Measurements from ENCODE around the gene APBB1IP. TPM values are rescaled to one million over a fixed set of nuclear protein-coding genes. Genes with fewer than 3 reads are reported as not detected.
"Not testable (repeated sequence)": the region's sequence is repeated elsewhere in the genome, so short reads cannot be mapped to it uniquely, and the experiment has no call there.

The APBB1IP gene
- polyA plus RNA-seq, 2 donors: 0.75 to 0.98 TPM

GRCh38 chr10:26556748-26557640, 118.9 kb downstream of the APBB1IP start:
- no peaks in the 10 kb centered on the region for H3K27me3 ChIP-seq (ENCODE audit: control insufficient read depth in 1 of 2, insufficient read depth in 2 of 2, low read length in 2 of 2)
- no peak overlapping the region for H3K4me3 ChIP-seq (ENCODE audit: low read depth in 1 of 2, low read length in 2 of 2)
- 20 to 21% methylated on average over 9 of the region's 9 CpGs for WGBS, 2 donors
- H3K4me1 ChIP-seq (ENCODE audit: control insufficient read depth in 2 of 2, insufficient read depth in 2 of 2, low read length in 1 of 2): peaks cover 0 to 4% of the 10 kb centered on the region in 2 donors
- no peaks in the 10 kb centered on the region for H3K36me3 ChIP-seq (ENCODE audit: control insufficient read depth in 2 of 2, insufficient read depth in 2 of 2, low read length in 1 of 2)
- H3K27ac ChIP-seq (ENCODE audit: low read depth in 2 of 2, low read length in 1 of 2): no peak overlapping the region
- H3K9me3 ChIP-seq (ENCODE audit: control insufficient read depth in 2 of 2, insufficient read depth in 1 of 2, low read depth in 1 of 2, low read length in 1 of 2): no peaks in the 10 kb centered on the region

GRCh38 chr10:26557641-26558014, 119.5 kb downstream of the APBB1IP start:
- no peak overlapping the region for H3K4me3 ChIP-seq (ENCODE audit: low read depth in 1 of 2, low read length in 2 of 2)
- no peak overlapping the region for H3K27ac ChIP-seq (ENCODE audit: low read depth in 2 of 2, low read length in 1 of 2)
- H3K4me1 ChIP-seq (ENCODE audit: control insufficient read depth in 2 of 2, insufficient read depth in 2 of 2, low read length in 1 of 2): peaks cover 0 to 4% of the 10 kb centered on the region in 2 donors
- 52 to 56% methylated on average over 5 of the region's 5 CpGs for WGBS, 2 donors
- no peaks in the 10 kb centered on the region for H3K9me3 ChIP-seq (ENCODE audit: control insufficient read depth in 2 of 2, insufficient read depth in 1 of 2, low read depth in 1 of 2, low read length in 1 of 2)
- H3K36me3 ChIP-seq (ENCODE audit: control insufficient read depth in 2 of 2, insufficient read depth in 2 of 2, low read length in 1 of 2): no peaks in the 10 kb centered on the region
- no peaks in the 10 kb centered on the region for H3K27me3 ChIP-seq (ENCODE audit: control insufficient read depth in 1 of 2, insufficient read depth in 2 of 2, low read length in 2 of 2)

- Histone ChIP-seq H3K27me3 (ENCODE audit: control insufficient read depth in 1 of 2, insufficient read depth in 2 of 2, low read length in 2 of 2) (peaks cover 0 to 4% of the 10 kb centered on the region in 2 donors), H3K27ac (ENCODE audit: low read depth in 2 of 2, low read length in 1 of 2) (no peak overlapping the region), H3K9me3 (ENCODE audit: control insufficient read depth in 2 of 2, insufficient read depth in 1 of 2, low read depth in 1 of 2, low read length in 1 of 2) (no peaks in the 10 kb centered on the region), H3K4me1 (ENCODE audit: control insufficient read depth in 2 of 2, insufficient read depth in 2 of 2, low read length in 1 of 2) (peaks cover 0 to 3% of the 10 kb centered on the region in 2 donors), H3K36me3 (ENCODE audit: control insufficient read depth in 2 of 2, insufficient read depth in 2 of 2, low read length in 1 of 2) (peaks cover 0 to 3% of the 10 kb centered on the region in 2 donors), H3K4me3 (ENCODE audit: low read depth in 1 of 2, low read length in 2 of 2) (peak overlapping the region in 1 of 2 donors; percentile 41)
- 24 to 29% methylated on average over 39 to 64 of the region's 64 CpGs for WGBS, 2 donors
Observed at GRCh38 chr10:26566525-26567350, 128.6 kb downstream of the APBB1IP start.

- Histone ChIP-seq H3K27me3 (ENCODE audit: control insufficient read depth in 1 of 2, insufficient read depth in 2 of 2, low read length in 2 of 2) (peaks cover 0 to 4% of the 10 kb centered on the region in 2 donors), H3K9me3 (ENCODE audit: control insufficient read depth in 2 of 2, insufficient read depth in 1 of 2, low read depth in 1 of 2, low read length in 1 of 2) (no peaks in the 10 kb centered on the region), H3K27ac (ENCODE audit: low read depth in 2 of 2, low read length in 1 of 2) (no peak overlapping the region), H3K4me3 (ENCODE audit: low read depth in 1 of 2, low read length in 2 of 2) (peak overlapping the region in 1 of 2 donors; percentile 41), H3K4me1 (ENCODE audit: control insufficient read depth in 2 of 2, insufficient read depth in 2 of 2, low read length in 1 of 2) (peaks cover 0 to 3% of the 10 kb centered on the region in 2 donors), H3K36me3 (ENCODE audit: control insufficient read depth in 2 of 2, insufficient read depth in 2 of 2, low read length in 1 of 2) (peaks cover 0 to 3% of the 10 kb centered on the region in 2 donors)
- WGBS, 2 donors: 19 to 20% methylated on average over 9 to 10 of the region's 10 CpGs
Observed at GRCh38 chr10:26567351-26567721, 129.2 kb downstream of the APBB1IP start.

- Histone ChIP-seq H3K4me3 (ENCODE audit: low read depth in 1 of 2, low read length in 2 of 2) (no peak overlapping the region), H3K9me3 (ENCODE audit: control insufficient read depth in 2 of 2, insufficient read depth in 1 of 2, low read depth in 1 of 2, low read length in 1 of 2) (no peaks in the 10 kb centered on the region), H3K36me3 (ENCODE audit: control insufficient read depth in 2 of 2, insufficient read depth in 2 of 2, low read length in 1 of 2) (no peaks in the 10 kb centered on the region), H3K27me3 (ENCODE audit: control insufficient read depth in 1 of 2, insufficient read depth in 2 of 2, low read length in 2 of 2) (peaks cover 0 to 4% of the 10 kb centered on the region in 2 donors), H3K27ac (ENCODE audit: low read depth in 2 of 2, low read length in 1 of 2) (no peak overlapping the region), H3K4me1 (ENCODE audit: control insufficient read depth in 2 of 2, insufficient read depth in 2 of 2, low read length in 1 of 2) (no peaks in the 10 kb centered on the region)
- 58 to 88% methylated on average over 1 of the region's 1 CpG for WGBS, 2 donors
Observed at GRCh38 chr10:26571655-26572054, 133.5 kb downstream of the APBB1IP start.

GRCh38 chr10:26573674-26574073, 135.5 kb downstream of the APBB1IP start:
- Histone ChIP-seq H3K9me3 (ENCODE audit: control insufficient read depth in 2 of 2, insufficient read depth in 1 of 2, low read depth in 1 of 2, low read length in 1 of 2) (no peaks in the 10 kb centered on the region), H3K27ac (ENCODE audit: low read depth in 2 of 2, low read length in 1 of 2) (no peak overlapping the region), H3K36me3 (ENCODE audit: control insufficient read depth in 2 of 2, insufficient read depth in 2 of 2, low read length in 1 of 2) (no peaks in the 10 kb centered on the region), H3K4me3 (ENCODE audit: low read depth in 1 of 2, low read length in 2 of 2) (no peak overlapping the region), H3K4me1 (ENCODE audit: control insufficient read depth in 2 of 2, insufficient read depth in 2 of 2, low read length in 1 of 2) (no peaks in the 10 kb centered on the region), H3K27me3 (ENCODE audit: control insufficient read depth in 1 of 2, insufficient read depth in 2 of 2, low read length in 2 of 2) (no peaks in the 10 kb centered on the region)
- WGBS, 2 donors: 39 to 46% methylated on average over 2 of the region's 2 CpGs

GRCh38 chr10:26574783-26575182, 136.6 kb downstream of the APBB1IP start:
- H3K36me3 ChIP-seq (ENCODE audit: control insufficient read depth in 2 of 2, insufficient read depth in 2 of 2, low read length in 1 of 2): no peaks in the 10 kb centered on the region
- H3K4me3 ChIP-seq (ENCODE audit: low read depth in 1 of 2, low read length in 2 of 2): no peak overlapping the region
- H3K9me3 ChIP-seq (ENCODE audit: control insufficient read depth in 2 of 2, insufficient read depth in 1 of 2, low read depth in 1 of 2, low read length in 1 of 2): no peaks in the 10 kb centered on the region
- no peak overlapping the region for H3K27ac ChIP-seq (ENCODE audit: low read depth in 2 of 2, low read length in 1 of 2)
- H3K4me1 ChIP-seq (ENCODE audit: control insufficient read depth in 2 of 2, insufficient read depth in 2 of 2, low read length in 1 of 2): no peaks in the 10 kb centered on the region
- H3K27me3 ChIP-seq (ENCODE audit: control insufficient read depth in 1 of 2, insufficient read depth in 2 of 2, low read length in 2 of 2): no peaks in the 10 kb centered on the region
- WGBS, 2 donors: 73 to 82% methylated on average over 4 of the region's 4 CpGs

- not testable (repeated sequence) for H3K36me3 ChIP-seq (ENCODE audit: control insufficient read depth in 2 of 2, insufficient read depth in 2 of 2, low read length in 1 of 2); H3K9me3 ChIP-seq (ENCODE audit: control insufficient read depth in 2 of 2, insufficient read depth in 1 of 2, low read depth in 1 of 2, low read length in 1 of 2); H3K27ac ChIP-seq (ENCODE audit: low read depth in 2 of 2, low read length in 1 of 2); H3K4me3 ChIP-seq (ENCODE audit: low read depth in 1 of 2, low read length in 2 of 2); H3K4me1 ChIP-seq (ENCODE audit: control insufficient read depth in 2 of 2, insufficient read depth in 2 of 2, low read length in 1 of 2); H3K27me3 ChIP-seq (ENCODE audit: control insufficient read depth in 1 of 2, insufficient read depth in 2 of 2, low read length in 2 of 2)
- WGBS, 2 donors: 72 to 77% methylated on average over 6 of the region's 6 CpGs
Observed at GRCh38 chr10:26578371-26578770, 140.2 kb downstream of the APBB1IP start.

GRCh38 chr10:26579256-26580063, 141.3 kb downstream of the APBB1IP start:
- H3K36me3 ChIP-seq (ENCODE audit: control insufficient read depth in 2 of 2, insufficient read depth in 2 of 2, low read length in 1 of 2): no peaks in the 10 kb centered on the region
- H3K4me1 ChIP-seq (ENCODE audit: control insufficient read depth in 2 of 2, insufficient read depth in 2 of 2, low read length in 1 of 2): no peaks in the 10 kb centered on the region
- no peaks in the 10 kb centered on the region for H3K9me3 ChIP-seq (ENCODE audit: control insufficient read depth in 2 of 2, insufficient read depth in 1 of 2, low read depth in 1 of 2, low read length in 1 of 2)
- WGBS, 2 donors: 86 to 92% methylated on average over 26 of the region's 26 CpGs
- no peaks in the 10 kb centered on the region for H3K27me3 ChIP-seq (ENCODE audit: control insufficient read depth in 1 of 2, insufficient read depth in 2 of 2, low read length in 2 of 2)
- H3K27ac ChIP-seq (ENCODE audit: low read depth in 2 of 2, low read length in 1 of 2): no peak overlapping the region
- H3K4me3 ChIP-seq (ENCODE audit: low read depth in 1 of 2, low read length in 2 of 2): no peak overlapping the region

Measured in esophagus (tissue), 2 donors.